Subcutaneous abdominal adipose tissue (tissue), 5 donors: Measurements from ENCODE around the gene RABGAP1L.
"Not testable (repeated sequence)": the region's sequence is repeated elsewhere in the genome, so short reads cannot be mapped to it uniquely, and the experiment has no call there.

ENCODE experiments used
- H3K27ac ChIP-seq: one replicate; pipeline ENCODE4 v1.7.0; 2013; ENCODE audit warnings: low read depth, mild to moderate bottlenecking, inconsistent platforms, low read length, moderate library complexity
- H3K27me3 ChIP-seq, 5 donors: one replicate each; pipeline ENCODE4 v1.7.0; 2013; ENCODE audit warnings: low read length in 5 of 5, inconsistent platforms in 1 of 5; ENCODE audit not compliant: control insufficient read depth in 5 of 5, insufficient read depth in 4 of 5
- H3K36me3 ChIP-seq, 5 donors: one replicate each; pipeline ENCODE4 v1.7.0; 2013; ENCODE audit warnings: low read length in 5 of 5; ENCODE audit not compliant: control insufficient read depth in 5 of 5, insufficient read depth in 5 of 5
- H3K4me1 ChIP-seq, 5 donors: one replicate each; pipeline ENCODE4 v1.7.0; 2013; ENCODE audit warnings: low read length in 5 of 5, mild to moderate bottlenecking in 3 of 5, moderate library complexity in 1 of 5; ENCODE audit not compliant: control insufficient read depth in 5 of 5, insufficient read depth in 5 of 5
- H3K4me3 ChIP-seq, 5 donors: one replicate each; pipeline ENCODE4 v1.7.0; 2013; ENCODE audit warnings: low read length in 5 of 5, low read depth in 1 of 5
- H3K9ac ChIP-seq, 5 donors: one replicate each; pipeline ENCODE4 v1.7.0; 2013; ENCODE audit warnings: low read length in 5 of 5, mild to moderate bottlenecking in 4 of 5, moderate library complexity in 3 of 5
- H3K9me3 ChIP-seq, 5 donors: one replicate each; pipeline ENCODE4 v1.7.0; 2013; ENCODE audit warnings: low read length in 5 of 5; ENCODE audit not compliant: control insufficient read depth in 5 of 5
- donor health status: healthy.
- donor health status: healthy.
- donor health status: healthy.
- donor health status: healthy.
- donor health status: healthy.

The RABGAP1L gene

GRCh38 chr1:174393885-174394284 lies 234.6 kb downstream of the RABGAP1L start:
- H3K9ac ChIP-seq: no peak overlapping the region

GRCh38 chr1:174397261-174397660 lies 237.9 kb downstream of the RABGAP1L start:
- H3K4me3 ChIP-seq: no peak overlapping the region
- H3K36me3 ChIP-seq: peaks cover 3 to 8% (median 4%) of the 10 kb centered on the region in 5 donors
- H3K9me3 ChIP-seq: peaks cover 0 to 4% (median 0%) of the 10 kb centered on the region in 5 donors
- no peaks in the 10 kb centered on the region for H3K27me3 ChIP-seq
- no peak overlapping the region for H3K27ac ChIP-seq
- H3K9ac ChIP-seq: no peak overlapping the region
- H3K4me1 ChIP-seq: no peaks in the 10 kb centered on the region

More at GRCh38 chr1:174393885-174394284, 234.6 kb downstream of the RABGAP1L start:
- Histone ChIP-seq H3K36me3 (peaks cover 3 to 8% (median 4%) of the 10 kb centered on the region in 5 donors), H3K27ac (no peak overlapping the region), H3K9me3 (peaks cover 0 to 4% (median 0%) of the 10 kb centered on the region in 5 donors), H3K4me3 (no peak overlapping the region), H3K4me1 (no peaks in the 10 kb centered on the region), H3K27me3 (no peaks in the 10 kb centered on the region)

GRCh38 chr1:174398246-174398645 lies 238.9 kb downstream of the RABGAP1L start:
- Histone ChIP-seq H3K4me3 (no peak overlapping the region), H3K4me1 (no peaks in the 10 kb centered on the region), H3K36me3 (peaks cover 3 to 11% (median 4%) of the 10 kb centered on the region in 5 donors), H3K27me3 (no peaks in the 10 kb centered on the region), H3K27ac (no peak overlapping the region), H3K9me3 (peaks cover 0 to 3% (median 0%) of the 10 kb centered on the region in 5 donors), H3K9ac (no peak overlapping the region)

- no peaks in the 10 kb centered on the region for H3K4me1 ChIP-seq
- no peaks in the 10 kb centered on the region for H3K27me3 ChIP-seq
- no peak overlapping the region for H3K27ac ChIP-seq
- H3K36me3 ChIP-seq: peaks cover 3 to 11% (median 4%) of the 10 kb centered on the region in 5 donors
- no peaks in the 10 kb centered on the region for H3K9me3 ChIP-seq
- no peak overlapping the region for H3K4me3 ChIP-seq
- no peak overlapping the region for H3K9ac ChIP-seq
These were observed 239.9 kb downstream of the RABGAP1L start for GRCh38 chr1:174399211-174399610.

- H3K4me3 ChIP-seq: no peak overlapping the region
- H3K9ac ChIP-seq: no peak overlapping the region
- no peak overlapping the region for H3K27ac ChIP-seq
- H3K4me1 ChIP-seq: no peaks in the 10 kb centered on the region
- H3K9me3 ChIP-seq: no peaks in the 10 kb centered on the region
- peaks cover 3 to 7% (median 4%) of the 10 kb centered on the region in 5 donors for H3K36me3 ChIP-seq
- no peaks in the 10 kb centered on the region for H3K27me3 ChIP-seq
These were observed 241.8 kb downstream of the RABGAP1L start for GRCh38 chr1:174401075-174401474.

- Histone ChIP-seq H3K4me3 (no peak overlapping the region), H3K27ac (no peak overlapping the region)
These were observed 245.9 kb downstream of the RABGAP1L start for GRCh38 chr1:174405219-174405618.

GRCh38 chr1:174406421-174406820 lies 247.1 kb downstream of the RABGAP1L start:
- Histone ChIP-seq H3K4me1 (no peaks in the 10 kb centered on the region), H3K27me3 (no peaks in the 10 kb centered on the region), H3K36me3 (peaks cover 0 to 3% (median 0%) of the 10 kb centered on the region in 5 donors), H3K27ac (no peak overlapping the region), H3K9ac (no peak overlapping the region), H3K4me3 (no peak overlapping the region), H3K9me3 (no peaks in the 10 kb centered on the region)

More at GRCh38 chr1:174405219-174405618, 245.9 kb downstream of the RABGAP1L start:
- H3K9me3 ChIP-seq: no peaks in the 10 kb centered on the region
- H3K9ac ChIP-seq: no peak overlapping the region
- no peaks in the 10 kb centered on the region for H3K27me3 ChIP-seq
- H3K4me1 ChIP-seq: no peaks in the 10 kb centered on the region
- H3K36me3 ChIP-seq: peaks cover 0 to 3% (median 0%) of the 10 kb centered on the region in 5 donors

- Histone ChIP-seq H3K4me1 (no peaks in the 10 kb centered on the region), H3K27ac (no peak overlapping the region), H3K9me3 (no peaks in the 10 kb centered on the region), H3K4me3 (no peak overlapping the region), H3K36me3 (peaks cover 0 to 2% (median 0%) of the 10 kb centered on the region in 5 donors), H3K27me3 (no peaks in the 10 kb centered on the region), H3K9ac (no peak overlapping the region)
These were observed 248.3 kb downstream of the RABGAP1L start for GRCh38 chr1:174407665-174408064.

GRCh38 chr1:174408146-174408545 lies 248.8 kb downstream of the RABGAP1L start:
- Histone ChIP-seq H3K4me3 (no peak overlapping the region), H3K27me3 (no peaks in the 10 kb centered on the region), H3K9me3 (no peaks in the 10 kb centered on the region), H3K36me3 (no peaks in the 10 kb centered on the region), H3K4me1 (no peaks in the 10 kb centered on the region), H3K9ac (no peak overlapping the region), H3K27ac (no peak overlapping the region)

- not testable (repeated sequence) for H3K4me3 ChIP-seq, H3K4me1 ChIP-seq, H3K27ac ChIP-seq, H3K9ac ChIP-seq, H3K36me3 ChIP-seq, H3K9me3 ChIP-seq, H3K27me3 ChIP-seq
These were observed 250.5 kb downstream of the RABGAP1L start for GRCh38 chr1:174409801-174410200.

- Histone ChIP-seq H3K4me1 (no peaks in the 10 kb centered on the region), H3K9me3 (no peaks in the 10 kb centered on the region), H3K4me3 (no peak overlapping the region), H3K27me3 (no peaks in the 10 kb centered on the region), H3K27ac (no peak overlapping the region), H3K36me3 (no peaks in the 10 kb centered on the region), H3K9ac (no peak overlapping the region)
These were observed 254.3 kb downstream of the RABGAP1L start for GRCh38 chr1:174413632-174414031.
